ENCODE results near the gene ZC4H2.
"Not testable (repeated sequence)": the region's sequence is repeated elsewhere in the genome, so short reads cannot be mapped to it uniquely, and the experiment has no call there.

ZC4H2 gene

GRCh38 chrX:64975989-64976672 is at the start of gene ZC4H2:
TSS of gene ZC4H2 (minus strand) at chrX:64976450. CDS start at chrX:64976377, 73 bp downstream.
- peak; percentile 73 to 77 (median 75) for DNase-seq

DNA sequence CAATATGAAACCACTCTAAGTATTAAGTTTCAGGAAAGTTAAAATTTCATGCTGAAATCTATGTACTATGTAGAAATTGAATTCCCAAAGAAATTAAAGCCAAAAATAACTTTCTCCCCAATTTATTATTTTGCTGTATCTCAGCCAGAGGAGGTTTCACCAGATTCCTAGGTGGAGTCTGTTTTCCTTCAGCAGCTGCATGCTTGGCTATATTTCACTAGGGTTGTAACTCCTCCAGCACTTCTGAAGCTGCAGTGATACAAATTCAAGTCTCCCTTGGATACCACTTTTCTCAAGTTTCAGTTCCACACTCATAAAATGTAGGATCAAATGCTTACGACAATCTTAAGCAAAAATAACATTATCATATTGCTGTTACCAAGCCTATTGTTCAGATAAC is 41.2 kb upstream of the ZC4H2 start:
- no peak for DNase-seq

- no peak for DNase-seq
Observed at GRCh38 chrX:65014230-65014629, 38.0 kb upstream of the ZC4H2 start.

GRCh38 chrX:65009459-65009858 is 33.2 kb upstream of the ZC4H2 start:
- DNase-seq = no peak

DNA sequence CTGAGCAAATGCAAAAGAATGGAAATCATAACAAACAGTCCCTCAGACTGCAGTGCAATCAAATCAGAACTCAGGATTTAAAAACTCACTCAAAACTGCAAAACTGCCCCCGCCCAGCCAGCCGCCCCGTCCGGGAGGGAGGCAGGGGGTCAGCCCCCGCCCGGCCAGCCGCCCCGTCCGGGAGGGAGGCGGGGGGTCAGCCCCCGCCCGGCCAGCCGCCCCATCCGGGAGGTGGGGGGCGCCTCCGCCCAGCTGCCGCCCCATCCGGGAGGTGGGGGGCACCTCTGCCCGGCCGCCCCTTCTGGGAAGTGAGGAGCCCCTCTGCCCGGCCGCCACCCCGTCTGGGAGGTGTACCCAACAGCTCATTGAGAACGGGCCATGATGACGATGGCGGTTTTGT is 26.0 kb upstream of the ZC4H2 start:
- not testable (repeated sequence) for DNase-seq

DNA sequence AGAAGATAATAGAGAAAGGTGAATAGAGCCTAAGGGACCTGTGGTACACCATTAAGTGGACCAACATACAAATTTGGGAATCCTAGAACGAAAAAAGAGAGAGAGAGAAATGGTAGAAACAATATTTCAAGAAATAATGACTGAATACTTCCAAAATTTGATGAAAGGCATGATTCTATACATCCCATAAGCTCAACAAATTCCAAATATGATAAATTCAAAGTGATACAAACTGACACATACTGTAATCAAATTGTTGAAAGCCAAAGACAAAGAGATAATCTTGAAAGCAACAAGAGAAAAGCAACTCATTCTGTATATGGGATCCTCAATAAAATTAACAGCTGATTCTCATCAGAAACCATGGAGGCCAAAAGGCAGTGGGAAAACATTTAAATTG is 20.6 kb upstream of the ZC4H2 start:
- no peak for DNase-seq

DNA sequence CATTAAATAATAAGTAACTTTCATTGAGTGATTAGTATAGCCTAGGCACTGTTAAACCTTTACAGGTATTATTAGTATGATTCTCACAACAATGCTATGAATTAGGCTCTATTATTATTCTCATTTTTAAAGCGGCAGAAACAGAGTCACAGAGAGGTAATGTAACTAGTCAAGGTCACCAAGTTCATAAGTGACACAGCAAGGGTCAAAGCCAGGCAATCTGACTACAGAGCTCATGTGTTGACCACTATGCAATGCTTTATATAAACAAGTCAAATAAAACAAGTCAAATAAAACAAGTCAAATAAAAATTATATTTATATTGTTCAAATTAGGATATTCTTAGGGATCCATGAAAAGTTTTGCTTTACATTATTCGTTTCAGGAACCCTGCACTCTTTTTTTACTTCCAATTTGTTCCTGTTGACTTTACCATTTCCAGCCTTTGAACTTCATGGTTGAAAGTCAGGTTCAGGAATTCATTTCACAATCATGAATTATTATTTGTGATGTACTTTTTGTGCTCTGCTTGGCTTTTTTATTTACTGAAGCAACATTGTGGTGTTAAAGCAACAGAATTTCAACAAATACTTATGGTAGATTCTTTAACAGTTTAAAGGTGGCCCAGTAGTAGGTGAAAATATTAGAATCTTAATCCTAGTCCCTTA is 18.0 kb upstream of the ZC4H2 start:
- DNase-seq = no peak

- peak in 2 of 3 donors; percentile 20 to 21 for DNase-seq
Observed at GRCh38 chrX:64977830-64978229, 1.6 kb upstream of the ZC4H2 start.

GRCh38 chrX:64977051-64977450 is 801 bp upstream of the ZC4H2 start:
- no peak for DNase-seq

DNA sequence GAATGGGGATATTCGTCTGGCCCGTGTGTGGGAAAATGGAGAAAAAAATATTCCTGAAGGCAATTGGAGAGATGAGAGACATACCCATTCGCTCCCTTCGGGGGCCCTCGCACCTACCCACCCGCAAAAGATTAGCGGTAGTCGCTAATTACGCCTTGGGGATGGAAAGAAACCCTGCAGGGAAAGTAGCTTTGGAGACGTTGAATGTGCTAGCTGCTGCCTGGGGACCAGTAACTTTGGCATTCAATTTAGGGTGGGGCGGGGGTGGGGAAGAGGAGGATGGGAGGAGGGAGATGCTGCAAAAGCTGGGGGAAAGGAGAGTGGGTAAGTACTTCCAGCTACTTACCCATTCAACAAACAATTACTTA is 407 bp upstream of the ZC4H2 start:
- no peak for DNase-seq

DNA sequence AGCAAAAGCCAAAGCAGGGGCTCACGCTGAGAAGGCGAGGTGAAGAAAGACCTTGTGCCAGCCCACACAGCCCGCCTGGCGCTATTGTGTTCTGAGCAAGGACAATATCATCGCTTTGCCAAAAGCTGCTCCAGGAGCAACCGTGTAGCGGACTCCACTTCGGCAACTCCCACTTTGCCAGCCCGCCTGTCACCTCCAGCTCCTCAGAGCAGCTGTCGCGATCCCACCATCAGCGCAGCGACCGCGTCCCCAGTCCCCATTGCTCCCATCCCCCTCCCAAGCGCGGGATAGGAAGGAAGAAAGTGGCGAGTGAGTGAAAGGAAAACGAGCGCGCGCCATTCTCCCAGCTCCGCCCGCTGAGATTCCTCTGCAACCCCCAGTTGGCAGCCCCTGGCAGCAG is 759 bp downstream of the ZC4H2 start:
- peak; percentile 8 to 18 (median 12) for DNase-seq

DNA sequence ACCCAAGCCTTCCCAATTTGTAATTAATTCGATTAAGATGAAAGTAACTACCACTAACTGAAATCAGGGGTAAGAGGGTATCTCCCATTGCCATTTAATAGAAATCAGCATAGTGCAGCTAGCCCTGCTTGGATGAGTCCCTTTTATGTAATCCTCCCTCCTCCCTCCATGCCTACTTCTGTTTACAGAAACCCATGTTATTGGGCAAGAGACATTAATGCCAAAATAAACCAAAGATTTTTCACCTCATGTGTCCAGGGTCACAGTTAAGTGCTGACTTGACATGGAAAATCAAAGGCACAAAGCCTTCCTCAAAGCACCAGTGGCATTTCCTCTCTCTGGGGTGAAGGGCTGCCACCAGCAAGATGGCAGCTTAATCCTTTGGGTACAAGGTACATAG is 50.8 kb downstream of the ZC4H2 start:
- no peak for DNase-seq

DNA sequence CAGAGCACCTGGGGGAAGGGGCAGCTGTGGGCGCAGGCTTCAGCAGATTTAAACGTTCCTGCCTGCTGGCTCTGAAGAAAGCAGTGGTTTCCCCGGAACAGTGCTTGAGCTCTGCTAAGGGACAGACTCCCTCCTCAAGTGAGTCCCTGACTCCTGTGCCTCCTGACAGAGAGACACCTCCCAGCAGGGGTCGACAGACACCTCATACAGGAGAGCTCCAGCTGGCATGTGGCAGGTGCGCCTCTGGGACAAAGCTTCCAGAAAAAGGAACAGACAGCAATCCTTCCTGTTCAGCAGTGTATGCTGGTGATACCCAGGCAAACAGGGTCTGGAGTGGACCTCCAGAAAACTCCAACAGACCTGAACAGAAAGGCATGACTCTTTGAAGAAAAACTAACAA is 68.1 kb downstream of the ZC4H2 start:
- no peak for DNase-seq

DNA sequence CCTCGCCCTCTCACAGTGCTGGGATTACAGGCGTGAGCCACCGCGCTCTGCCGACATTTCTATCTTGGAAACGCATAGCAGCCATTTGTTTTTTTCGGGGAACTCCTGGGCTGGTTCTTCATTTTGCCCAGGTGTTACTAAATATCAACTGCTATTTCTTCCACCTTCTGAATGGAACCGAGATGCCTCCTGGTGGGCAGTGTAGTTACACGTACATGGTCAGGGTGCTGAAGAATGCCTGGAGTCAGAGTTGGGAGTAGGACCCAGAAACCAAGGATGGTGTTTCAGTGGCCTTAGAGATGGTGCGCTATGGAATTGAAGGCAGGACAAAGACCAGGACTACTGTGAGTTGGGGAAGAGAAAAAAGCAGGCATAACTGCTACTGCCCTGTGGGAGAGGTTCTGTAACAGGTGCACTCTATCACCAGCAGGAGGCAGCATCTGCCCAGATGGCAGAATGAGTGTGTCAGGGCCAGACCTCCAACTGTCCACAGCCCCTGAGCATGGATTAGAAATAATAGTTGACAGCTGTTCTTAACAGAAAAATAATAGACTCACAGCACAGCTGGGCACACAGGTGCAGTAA is 81.7 kb downstream of the ZC4H2 start:
- DNase-seq = peak; percentile 27 to 54 (median 48)

GRCh38 chrX:64885850-64886249 is 90.4 kb downstream of the ZC4H2 start:
- DNase-seq = peak in 2 of 3 donors; percentile 3 to 17

DNA sequence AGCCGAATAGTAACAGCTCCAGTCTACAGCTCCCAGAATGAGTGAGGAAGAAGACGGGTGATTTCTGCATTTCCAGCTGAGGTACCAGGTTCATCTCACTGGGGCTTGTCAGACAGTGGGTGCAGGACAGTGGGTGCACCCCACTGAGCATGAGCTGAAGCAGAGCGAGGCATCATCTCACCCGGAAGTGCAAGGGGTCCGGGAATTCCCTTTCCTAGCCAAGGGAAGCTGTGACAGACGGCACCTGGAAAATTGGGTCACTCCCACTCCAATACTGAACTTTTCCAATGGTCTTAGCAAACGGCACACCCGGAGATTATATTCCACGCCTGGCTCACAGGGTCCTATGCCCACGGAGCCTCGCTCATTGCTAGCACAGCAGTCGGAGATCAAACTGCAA is 97.5 kb downstream of the ZC4H2 start:
- DNase-seq = not testable (repeated sequence)

GRCh38 chrX:64867217-64867616 is 109.0 kb downstream of the ZC4H2 start:
- DNase-seq = no peak

All from suppressor macrophage treated with lipopolysaccharide for 1 hour (primary cell).